Measurements from ENCODE around the gene PTPN7.

DNA sequence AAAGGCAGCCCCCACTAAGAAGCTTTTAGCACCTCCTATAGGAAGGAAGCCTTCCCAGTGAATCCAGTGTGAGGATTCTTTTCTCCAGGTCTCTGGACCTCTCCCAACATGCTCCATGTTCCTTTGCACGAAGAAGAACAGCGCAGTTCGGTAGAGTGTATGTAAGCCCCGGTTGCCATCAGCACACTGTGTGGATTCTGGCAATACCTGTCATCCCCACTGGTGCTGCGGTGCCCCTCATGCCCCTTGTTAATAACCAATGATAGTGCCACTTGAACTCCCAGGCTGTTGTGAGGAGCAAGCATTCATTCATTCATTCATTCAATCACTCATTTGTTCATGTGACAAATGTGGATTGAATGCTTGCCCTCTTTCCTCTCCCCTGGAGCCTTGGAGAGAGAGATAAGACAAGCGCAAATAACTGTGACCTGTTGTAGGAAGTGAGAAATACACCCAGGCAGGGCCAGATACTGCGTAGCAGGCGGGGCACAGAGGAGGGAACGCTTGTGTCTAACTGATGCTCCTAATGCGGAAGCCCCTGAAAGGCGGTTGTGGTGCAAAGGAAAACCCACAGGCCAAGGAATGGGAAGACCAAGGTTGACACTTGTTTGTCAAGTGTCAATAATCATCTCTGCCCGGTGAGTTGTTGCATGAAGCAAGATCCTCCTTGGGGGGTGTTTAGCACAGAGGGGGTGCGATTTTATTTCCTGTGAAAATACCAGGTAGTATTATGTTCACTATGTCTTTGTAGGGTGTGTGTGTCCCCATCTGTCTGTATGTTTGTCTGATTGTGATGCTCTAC lies 43.0 kb upstream of the PTPN7 start:
- TF ChIP-seq CTCF (IDR thresholded peaks at IDR 0.05; ENCODE audit: insufficient read depth, low read depth, low read length): no peak
- TF ChIP-seq EZH2 (IDR thresholded peaks at IDR 0.05; ENCODE audit: insufficient read depth, low read length): no peak
